ENCODE results near the gene EFEMP2.

GRCh38 chr11:65906602-65907001 is 34.0 kb upstream of the EFEMP2 start:
- TF ChIP-seq BHLHE40 (IDR thresholded peaks at IDR 0.05; ENCODE audit: borderline replicate concordance) = no peak
- TF ChIP-seq TARDBP (IDR thresholded peaks at IDR 0.05) = no peak
- TF ChIP-seq SP1 (IDR thresholded peaks at IDR 0.05) = no peak
- no peak for TF ChIP-seq SUZ12 (IDR thresholded peaks at IDR 0.05)
- TF ChIP-seq ELF4 (IDR thresholded peaks at IDR 0.05) = no peak
- no peak for TF ChIP-seq FOXA1 (IDR thresholded peaks at IDR 0.05)
- TF ChIP-seq FOXK2 (IDR thresholded peaks at IDR 0.05) = no peak
- no peak for TF ChIP-seq LEF1 (IDR thresholded peaks at IDR 0.05; ENCODE audit: borderline replicate concordance)
- TF ChIP-seq FOXM1 (IDR thresholded peaks at IDR 0.05; ENCODE audit: borderline replicate concordance) = no peak
- no peak for TF ChIP-seq L3MBTL2 (conservative IDR thresholded peaks at IDR 0.05)
- no peak for TF ChIP-seq PKNOX1 (IDR thresholded peaks at IDR 0.05)
- TF ChIP-seq ARNT (IDR thresholded peaks at IDR 0.05) = no peak

All from HEK293T (cell line).